HL-60 (cell line): ENCODE results near the gene NOTCH4.

ENCODE experiments used
- GABPA ChIP-seq: IDR thresholded peaks from 2 replicates; pipeline ENCODE4 v1.6.1; 2012; ENCODE audit warnings: low read depth
- POLR2AphosphoS5 ChIP-seq: IDR thresholded peaks from 2 replicates; pipeline ENCODE4 v1.6.1; 2012; ENCODE audit warnings: low read depth
- TF ChIP-seq, protein P1 (sequence below): IDR thresholded peaks from one replicate; pipeline ENCODE4 v1.5.1; 2011; ENCODE audit warnings: low read length, control low read depth, inconsistent platforms; ENCODE audit not compliant: insufficient read depth

DNA sequence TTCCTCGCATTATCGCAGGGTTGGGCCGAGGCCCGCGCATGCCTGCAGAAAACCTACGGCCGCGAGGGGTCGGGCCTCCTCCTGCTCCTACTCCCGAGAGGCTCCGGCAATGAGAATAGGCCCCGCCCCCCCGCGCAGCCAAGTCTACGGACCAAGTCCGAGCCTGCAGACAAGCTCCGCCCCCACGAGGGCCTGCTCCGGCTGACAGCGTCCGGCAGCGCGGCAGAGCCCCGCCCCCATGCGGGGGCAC is 28.3 kb downstream of the NOTCH4 start:
- TF ChIP-seq, protein P1, sequence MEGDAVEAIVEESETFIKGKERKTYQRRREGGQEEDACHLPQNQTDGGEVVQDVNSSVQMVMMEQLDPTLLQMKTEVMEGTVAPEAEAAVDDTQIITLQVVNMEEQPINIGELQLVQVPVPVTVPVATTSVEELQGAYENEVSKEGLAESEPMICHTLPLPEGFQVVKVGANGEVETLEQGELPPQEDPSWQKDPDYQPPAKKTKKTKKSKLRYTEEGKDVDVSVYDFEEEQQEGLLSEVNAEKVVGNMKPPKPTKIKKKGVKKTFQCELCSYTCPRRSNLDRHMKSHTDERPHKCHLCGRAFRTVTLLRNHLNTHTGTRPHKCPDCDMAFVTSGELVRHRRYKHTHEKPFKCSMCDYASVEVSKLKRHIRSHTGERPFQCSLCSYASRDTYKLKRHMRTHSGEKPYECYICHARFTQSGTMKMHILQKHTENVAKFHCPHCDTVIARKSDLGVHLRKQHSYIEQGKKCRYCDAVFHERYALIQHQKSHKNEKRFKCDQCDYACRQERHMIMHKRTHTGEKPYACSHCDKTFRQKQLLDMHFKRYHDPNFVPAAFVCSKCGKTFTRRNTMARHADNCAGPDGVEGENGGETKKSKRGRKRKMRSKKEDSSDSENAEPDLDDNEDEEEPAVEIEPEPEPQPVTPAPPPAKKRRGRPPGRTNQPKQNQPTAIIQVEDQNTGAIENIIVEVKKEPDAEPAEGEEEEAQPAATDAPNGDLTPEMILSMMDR: no peak
- no peak for TF ChIP-seq POLR2AphosphoS5
- no peak for TF ChIP-seq GABPA
